ENCODE data around the gene UBE2G1. TPM values are rescaled to one million over a fixed set of nuclear protein-coding genes. Genes with fewer than 3 reads are reported as not detected.

The UBE2G1 gene
- total and polyA plus RNA-seq, 9 of the 15 experiments (the other 6 are each of a cell fraction or from before 2014, with no cell fraction given): 10.1 to 65.9 (median 29.7) TPM

DNA sequence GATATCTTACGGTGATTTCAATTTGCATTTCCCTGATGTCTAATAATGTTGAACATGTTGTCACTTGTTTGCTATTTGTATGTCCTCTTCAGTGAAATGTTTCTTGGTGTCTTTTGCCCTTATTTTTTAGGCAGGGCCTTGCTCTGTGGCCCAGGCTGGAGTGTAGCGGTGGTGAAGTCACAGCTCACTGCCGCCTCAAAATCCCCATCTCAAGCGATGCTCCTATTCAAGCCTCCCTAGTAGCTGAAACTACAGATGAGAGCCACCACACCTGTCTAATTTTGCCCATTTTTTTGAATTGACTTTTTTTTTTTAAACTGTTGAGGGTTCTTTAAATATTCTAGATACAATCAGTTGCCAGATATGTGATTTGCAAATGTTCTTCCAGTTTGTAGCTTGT, 8.3 kb downstream of the UBE2G1 start (continued):
- TF ChIP-seq, protein P1, sequence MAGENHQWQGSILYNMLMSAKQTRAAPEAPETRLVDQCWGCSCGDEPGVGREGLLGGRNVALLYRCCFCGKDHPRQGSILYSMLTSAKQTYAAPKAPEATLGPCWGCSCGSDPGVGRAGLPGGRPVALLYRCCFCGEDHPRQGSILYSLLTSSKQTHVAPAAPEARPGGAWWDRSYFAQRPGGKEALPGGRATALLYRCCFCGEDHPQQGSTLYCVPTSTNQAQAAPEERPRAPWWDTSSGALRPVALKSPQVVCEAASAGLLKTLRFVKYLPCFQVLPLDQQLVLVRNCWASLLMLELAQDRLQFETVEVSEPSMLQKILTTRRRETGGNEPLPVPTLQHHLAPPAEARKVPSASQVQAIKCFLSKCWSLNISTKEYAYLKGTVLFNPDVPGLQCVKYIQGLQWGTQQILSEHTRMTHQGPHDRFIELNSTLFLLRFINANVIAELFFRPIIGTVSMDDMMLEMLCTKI (IDR thresholded peaks at IDR 0.05; ENCODE audit: partially characterized antibody): no peak

DNA sequence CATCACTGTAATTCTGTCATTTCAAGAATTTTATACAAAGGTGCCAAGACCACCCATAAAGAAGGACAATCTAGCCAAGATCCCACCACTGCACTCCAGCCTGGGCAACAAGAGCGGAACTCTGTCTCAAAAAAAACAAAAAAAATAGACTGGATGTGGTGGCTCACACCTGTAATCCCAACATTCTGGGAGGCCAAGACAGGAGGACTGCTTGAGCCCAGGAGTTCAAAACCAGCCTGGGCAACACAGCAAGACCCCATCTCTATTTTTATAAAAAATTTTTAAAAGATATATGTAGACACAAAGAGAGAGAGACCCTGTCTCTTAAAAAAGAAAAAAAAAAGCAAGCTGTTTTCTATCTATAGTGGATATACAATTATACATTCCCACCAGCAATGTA, 8.8 kb downstream of the UBE2G1 start:
- H3K9me1 ChIP-seq (ENCODE audit: control insufficient read depth, insufficient read depth, low read length): no peaks in the 10 kb centered on the region
- in situ Hi-C loops (cut with MboI): no loop called here
- BruUV-seq (replicated peaks): no TSS peak
- no peak overlapping the region for H3K27ac ChIP-seq (ENCODE audit: extremely low read depth, low read depth, low read length)
- 0 out of 2 replicates have a peak, but pooled peaks cover 5% of the 10 kb centered on the region for H4K20me1 ChIP-seq (replicated peaks; ENCODE audit: control insufficient read depth, insufficient read depth, low read length)
- H2AFZ ChIP-seq (ENCODE audit: low read depth, low read length): no peak overlapping the region
- ChIA-PET CTCF (ENCODE audit: low intra/inter-chr PET ratio) (no interaction called here), POLR2A (interaction anchor here (1.1 kb wide), 1 partner anchor 20 kb away, joined by 6 read pairs; no protein-coding TSS in a partner anchor)
- peaks cover 21% of the 10 kb centered on the region; the same call in 1 of the 3 replicates for H3K36me3 ChIP-seq (ENCODE audit: control insufficient read depth, insufficient read depth, low read length)
- no peak overlapping the region for H3K9ac ChIP-seq (ENCODE audit: insufficient read depth in 1 of 2, low read depth in 2 of 2, low read length in 2 of 2)
- 100% methylated on average over 1 of the region's 1 CpG for WGBS (ENCODE audit: insufficient coverage, low coverage, missing lambda C conversion rate)
- H3K27me3 ChIP-seq (ENCODE audit: control insufficient read depth in 2 of 2, insufficient read depth in 2 of 2, low read length in 2 of 2): no peaks in the 10 kb centered on the region
- no peaks in the 10 kb centered on the region for H3K9me3 ChIP-seq (replicated peaks; ENCODE audit: control insufficient read depth, insufficient read depth, low read depth, low read length)
- peaks cover 96% of the 10 kb centered on the region for H3K79me2 ChIP-seq (ENCODE audit: control insufficient read depth, insufficient read depth, low read length)
- peaks cover 5 to 7% of the 10 kb centered on the region in 2 experiments; a peak in 3 of 5 replicates for H3K4me1 ChIP-seq (replicated peaks in 1 of 2; ENCODE audit: control insufficient read depth in 2 of 2, insufficient read depth in 2 of 2, low read length in 2 of 2)
- TF ChIP-seq RBM25 (IDR thresholded peaks at IDR 0.05; ENCODE audit: low read depth, low read length, severe bottlenecking): peak; percentile 40
- no peak for TF ChIP-seq MCM5 (IDR thresholded peaks at IDR 0.05; ENCODE audit: low read depth)
- no peak for TF ChIP-seq JUNB (CRISPR knock-in tag; conservative IDR thresholded peaks at IDR 0.05)
- no peak overlapping the region for H3K4me2 ChIP-seq (ENCODE audit: insufficient read depth, low read length)
- no peak overlapping the region for H3K4me3 ChIP-seq
- intact Hi-C loops (cut with micrococcal nuclease): no loop called here
- FAIRE-seq (no peak), ATAC-seq (no peak), DNase-seq (ENCODE audit: extremely low read depth in 1 of 4, low spot score in 3 of 4) (no peak)

Measured in K562 (cell line).